CD4-positive, alpha-beta T cell (primary cell): Measurements from ENCODE around the gene SLC7A5. TPM values are rescaled to one million over a fixed set of nuclear protein-coding genes. Genes with fewer than 3 reads are reported as not detected.

ENCODE experiments used
- ATAC-seq: fragments of 200-7000 bp; cut with Tn5 transposase; one replicate; pipeline ENCODE4 v1.10.0; 2022; ENCODE audit warnings: mild to moderate bottlenecking; ENCODE audit not compliant: poor library complexity
- CTCF ChIA-PET: fragments of 350-600 bp; sonication (Branson Sonifier 250); formaldehyde crosslinking; loops from one replicate; lab custom pipeline; 2021; ENCODE audit warnings: antibody characterized with exemption, inconsistent platforms; lab: Charles Lee
- POLR2A ChIA-PET: fragments of 350-600 bp; sonication (Branson Sonifier 250); formaldehyde crosslinking; loops from one replicate; lab custom pipeline; 2021; ENCODE audit warnings: antibody characterized with exemption, inconsistent platforms; lab: Charles Lee
- DNase-seq, 14 experiments: peaks; one replicate each; pipeline ENCODE4 v3.0.0-alpha.2; 2013 to 2020; ENCODE audit warnings: mixed read lengths in 2 of 14
- H3K27ac ChIP-seq, 2 donors: one replicate each; pipeline versions ENCODE4 v1.5.1 to v1.7.0; 2013; ENCODE audit warnings: low read length in 2 of 2, low read depth in 1 of 2, mild to moderate bottlenecking in 1 of 2
- H3K27me3 ChIP-seq, 2 experiments: 1 replicate in 1 of 2; 2 replicates in 1 of 2; pipeline versions ENCODE4 v1.6.1 to v1.7.0; 2013; ENCODE audit warnings: low read length in 2 of 2, control low read depth in 1 of 2, mild to moderate bottlenecking in 1 of 2, moderate library complexity in 1 of 2; ENCODE audit not compliant: insufficient read depth in 2 of 2, control insufficient read depth in 1 of 2
- H3K36me3 ChIP-seq: one replicate; pipeline ENCODE4 v1.6.1; 2013; ENCODE audit warnings: low read length, control low read depth; ENCODE audit not compliant: insufficient read depth
- H3K4me1 ChIP-seq: one replicate; pipeline ENCODE4 v1.6.1; 2013; ENCODE audit warnings: low read length, control low read depth; ENCODE audit not compliant: insufficient read depth
- H3K4me3 ChIP-seq: one replicate; pipeline ENCODE4 v1.5.1; 2013; ENCODE audit warnings: mild to moderate bottlenecking, low read length, moderate library complexity
- H3K9me3 ChIP-seq, 2 experiments: 1 replicate in 1 of 2; 2 replicates in 1 of 2; pipeline versions ENCODE4 v1.6.1 to v1.7.0; 2013; ENCODE audit warnings: low read length in 2 of 2, mild to moderate bottlenecking in 2 of 2, control low read depth in 1 of 2, moderate library complexity in 1 of 2; ENCODE audit not compliant: control insufficient read depth in 1 of 2, insufficient read depth in 1 of 2
- H3K27ac Mint-ChIP-seq: one replicate; pipeline ENCODE4 v1.8.0; 2020; ENCODE audit warnings: mixed read lengths
- H3K27me3 Mint-ChIP-seq: one replicate; pipeline ENCODE4 v1.8.0; 2021; ENCODE audit warnings: mixed read lengths
- H3K36me3 Mint-ChIP-seq: one replicate; pipeline ENCODE4 v1.8.0; 2021; ENCODE audit warnings: low read depth, mixed read lengths
- H3K4me1 Mint-ChIP-seq: one replicate; pipeline ENCODE4 v1.8.0; 2021; ENCODE audit warnings: low read depth, mixed read lengths
- H3K4me3 Mint-ChIP-seq: one replicate; pipeline ENCODE4 v1.8.0; 2020; ENCODE audit warnings: mild to moderate bottlenecking, mixed read lengths
- H3K9me3 Mint-ChIP-seq: one replicate; pipeline ENCODE4 v1.8.0; 2020; ENCODE audit warnings: mixed read lengths
- CTCF ChIP-seq: fragments of 200-600 bp; IDR thresholded peaks from one replicate; pipeline ENCODE4 v1.8.0; 2022; ENCODE audit warnings: antibody characterized with exemption, mild to moderate bottlenecking
- intact Hi-C, 2 experiments: fragments of 100-400 bp; cut with DNase I in 1 of 2; cut with micrococcal nuclease in 1 of 2; formaldehyde crosslinking; loops; one replicate each; pipeline versions ENCODE4 v1.15.1 to v1.9.0; 2023 to 2025; cut with DNase I, micrococcal nuclease
- total RNA-seq, 174 experiments: library from RNA in 2 of 174; stranded (reverse) in 2 of 174; gene quantifications; one replicate each; pipeline ENCODE4 v1.2.3 and lab custom pipeline; 2021 to 2026

The SLC7A5 gene
- total RNA-seq, 2 experiments from 2014 or later: 80.3 to 85.3 TPM

GRCh38 chr16:87837627-87838289 lies 31.5 kb downstream of the SLC7A5 start:
- H3K4me1 Mint-ChIP-seq: peaks cover 3% of the 10 kb centered on the region
- Histone ChIP-seq H3K27ac (no peak overlapping the region), H3K36me3 (peaks cover 57% of the 10 kb centered on the region), H3K27me3 (no peaks in the 10 kb centered on the region), H3K4me1 (peaks cover 7% of the 10 kb centered on the region), H3K4me3 (no peak overlapping the region), H3K9me3 (no peaks in the 10 kb centered on the region)
- no peaks in the 10 kb centered on the region for H3K27me3 Mint-ChIP-seq
- H3K27ac Mint-ChIP-seq: no peak overlapping the region
- POLR2A ChIA-PET: no interaction called here
- CTCF ChIA-PET: no interaction called here
- intact Hi-C loops: no loop called here
- peaks cover 26% of the 10 kb centered on the region for H3K36me3 Mint-ChIP-seq
- H3K9me3 Mint-ChIP-seq: no peaks in the 10 kb centered on the region
- TF ChIP-seq CTCF: no peak
- H3K4me3 Mint-ChIP-seq: no peak overlapping the region
- DNase-seq (no peak), ATAC-seq (no peak)

GRCh38 chr16:87836844-87837581 lies 32.3 kb downstream of the SLC7A5 start:
- Mint-ChIP-seq H3K27ac (no peak overlapping the region), H3K36me3 (peaks cover 32% of the 10 kb centered on the region), H3K9me3 (no peaks in the 10 kb centered on the region), H3K27me3 (no peaks in the 10 kb centered on the region), H3K4me3 (no peak overlapping the region), H3K4me1 (no peaks in the 10 kb centered on the region)
- ATAC-seq (no peak), DNase-seq (no peak)
- H3K9me3 ChIP-seq: no peaks in the 10 kb centered on the region
- ChIA-PET CTCF (no interaction called here), POLR2A (no interaction called here)
- peaks cover 60% of the 10 kb centered on the region for H3K36me3 ChIP-seq
- no peak overlapping the region for H3K27ac ChIP-seq
- H3K4me1 ChIP-seq: no peaks in the 10 kb centered on the region
- H3K4me3 ChIP-seq: no peak overlapping the region
- no peaks in the 10 kb centered on the region for H3K27me3 ChIP-seq
- intact Hi-C loops: no loop called here
- TF ChIP-seq CTCF: no peak

GRCh38 chr16:87836346-87836843 lies 32.9 kb downstream of the SLC7A5 start:
- CTCF ChIA-PET: no interaction called here
- ATAC-seq (no peak), DNase-seq (no peak)
- intact Hi-C loops: no loop called here
- no peaks in the 10 kb centered on the region for H3K4me1 Mint-ChIP-seq
- no peaks in the 10 kb centered on the region for H3K27me3 Mint-ChIP-seq
- no peak overlapping the region for H3K4me3 ChIP-seq
- POLR2A ChIA-PET: no interaction called here
- peaks cover 38% of the 10 kb centered on the region for H3K36me3 Mint-ChIP-seq
- H3K27me3 ChIP-seq: no peaks in the 10 kb centered on the region
- H3K36me3 ChIP-seq: peaks cover 60% of the 10 kb centered on the region
- H3K9me3 ChIP-seq: no peaks in the 10 kb centered on the region
- TF ChIP-seq CTCF: no peak
- no peak overlapping the region for H3K27ac ChIP-seq
- H3K4me3 Mint-ChIP-seq: no peak overlapping the region
- H3K27ac Mint-ChIP-seq: no peak overlapping the region
- H3K4me1 ChIP-seq: no peaks in the 10 kb centered on the region
- H3K9me3 Mint-ChIP-seq: no peaks in the 10 kb centered on the region
